K562 treated with DMSO at 1 percent for 12 hours (cell line): Measurements from ENCODE around the gene DDT. TPM values are rescaled to one million over a fixed set of nuclear protein-coding genes. Genes with fewer than 3 reads are reported as not detected.

Source experiments
- total RNA-seq: library from RNA; unstranded; fragments of 300-600 nt; gene quantifications from 2 replicates; pipeline ENCODE4 v1.2.3, GENCODE V29; 2022; ENCODE audit not compliant: insufficient read depth

The DDT gene
- total RNA-seq, result 93.7 and 94.8 TPM in 2 replicates

DNA sequence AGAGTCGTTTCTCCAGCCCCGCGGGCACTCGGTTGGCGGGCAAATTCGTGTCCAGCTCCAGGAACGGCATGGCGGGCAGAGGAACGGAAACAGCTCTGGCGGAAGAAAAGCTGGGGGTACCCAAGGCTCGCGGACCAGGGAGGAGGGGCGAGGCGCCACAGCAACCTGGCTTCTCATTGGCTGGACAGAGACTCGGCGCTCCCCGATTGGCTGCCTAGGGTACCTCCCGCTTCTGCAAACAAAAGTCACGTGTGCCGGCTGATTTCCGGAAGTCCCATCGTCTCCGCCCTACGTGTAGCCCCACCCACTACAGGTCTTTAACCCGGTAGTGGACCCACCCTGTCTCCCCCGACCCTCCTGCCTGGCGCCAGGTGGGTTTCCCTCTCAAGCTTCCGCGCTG lies at the start of gene DDT:
TSS of gene DDT (minus strand) at position 97 of the 400 bp plus-strand sequence. CDS start at position 70, 27 bp downstream.

DNA sequence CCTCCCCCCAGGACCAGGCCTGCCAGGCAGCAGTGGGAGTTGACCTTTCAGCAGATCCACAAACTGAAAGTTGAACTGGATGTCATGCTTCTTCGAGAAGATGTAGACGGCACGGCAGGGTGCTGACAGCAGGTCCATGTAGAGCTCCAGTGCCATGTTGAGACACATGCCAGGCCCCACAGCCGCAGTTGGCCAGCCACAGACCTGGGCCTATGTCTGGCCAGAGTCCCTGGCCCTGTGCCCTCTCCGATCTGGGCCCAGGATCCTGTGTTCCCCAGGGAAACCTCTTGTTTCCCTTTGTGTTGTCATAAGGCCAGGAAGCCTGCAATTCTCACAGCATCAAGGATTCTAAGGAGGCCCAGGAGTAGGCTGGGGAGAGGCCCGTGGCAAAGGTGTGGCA lies 31.0 kb upstream of the DDT start, which contains the start of gene GSTT4:
TSS of gene GSTT4 (minus strand) at position 253 of the 400 bp plus-strand sequence. CDS start at position 156, 97 bp downstream.

DNA sequence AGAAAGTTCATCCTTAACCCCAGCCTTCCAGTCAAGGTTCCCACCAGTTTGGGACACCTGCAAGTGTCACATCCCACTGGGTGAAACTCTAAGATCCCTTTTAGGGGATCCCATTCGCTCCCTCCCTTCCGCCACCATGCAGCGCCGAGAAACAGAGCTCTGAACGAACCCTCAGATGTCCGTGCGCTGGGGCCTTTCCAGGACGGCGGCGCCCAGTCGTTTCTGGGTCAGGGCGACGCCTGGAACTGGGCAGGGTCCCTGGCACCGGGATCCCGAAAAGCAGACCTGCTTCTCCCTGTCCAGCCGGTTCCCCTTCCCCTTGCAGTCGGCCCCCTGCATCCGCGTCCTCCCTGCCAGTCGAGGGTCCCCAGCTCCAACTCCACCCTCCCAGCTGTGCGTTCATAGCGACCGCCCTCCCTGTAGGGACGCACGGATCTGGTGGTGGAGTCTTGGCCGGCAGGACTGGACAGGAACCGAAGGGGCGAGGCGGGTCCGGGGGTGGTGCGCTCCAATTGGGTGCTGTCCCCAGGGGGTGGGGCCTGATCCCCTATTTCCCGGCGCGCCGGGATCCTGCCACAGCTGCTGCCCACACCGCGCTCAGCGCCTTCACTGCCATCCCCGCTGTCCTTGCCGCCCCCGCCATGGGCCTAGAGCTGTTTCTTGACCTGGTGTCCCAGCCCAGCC lies 5.5 kb upstream of the DDT start, which contains the start of gene GSTT2:
TSS of gene GSTT2 (plus strand) at position 578 of the 684 bp plus-strand sequence.

DNA sequence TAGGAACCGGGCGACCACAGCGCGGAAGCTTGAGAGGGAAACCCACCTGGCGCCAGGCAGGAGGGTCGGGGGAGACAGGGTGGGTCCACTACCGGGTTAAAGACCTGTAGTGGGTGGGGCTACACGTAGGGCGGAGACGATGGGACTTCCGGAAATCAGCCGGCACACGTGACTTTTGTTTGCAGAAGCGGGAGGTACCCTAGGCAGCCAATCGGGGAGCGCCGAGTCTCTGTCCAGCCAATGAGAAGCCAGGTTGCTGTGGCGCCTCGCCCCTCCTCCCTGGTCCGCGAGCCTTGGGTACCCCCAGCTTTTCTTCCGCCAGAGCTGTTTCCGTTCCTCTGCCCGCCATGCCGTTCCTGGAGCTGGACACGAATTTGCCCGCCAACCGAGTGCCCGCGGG lies 7.7 kb downstream of the DDT start, which contains the start of gene DDTL:
TSS of gene DDTL (plus strand) at position 321 of the 400 bp plus-strand sequence. CDS start at position 348, 27 bp downstream.

DNA sequence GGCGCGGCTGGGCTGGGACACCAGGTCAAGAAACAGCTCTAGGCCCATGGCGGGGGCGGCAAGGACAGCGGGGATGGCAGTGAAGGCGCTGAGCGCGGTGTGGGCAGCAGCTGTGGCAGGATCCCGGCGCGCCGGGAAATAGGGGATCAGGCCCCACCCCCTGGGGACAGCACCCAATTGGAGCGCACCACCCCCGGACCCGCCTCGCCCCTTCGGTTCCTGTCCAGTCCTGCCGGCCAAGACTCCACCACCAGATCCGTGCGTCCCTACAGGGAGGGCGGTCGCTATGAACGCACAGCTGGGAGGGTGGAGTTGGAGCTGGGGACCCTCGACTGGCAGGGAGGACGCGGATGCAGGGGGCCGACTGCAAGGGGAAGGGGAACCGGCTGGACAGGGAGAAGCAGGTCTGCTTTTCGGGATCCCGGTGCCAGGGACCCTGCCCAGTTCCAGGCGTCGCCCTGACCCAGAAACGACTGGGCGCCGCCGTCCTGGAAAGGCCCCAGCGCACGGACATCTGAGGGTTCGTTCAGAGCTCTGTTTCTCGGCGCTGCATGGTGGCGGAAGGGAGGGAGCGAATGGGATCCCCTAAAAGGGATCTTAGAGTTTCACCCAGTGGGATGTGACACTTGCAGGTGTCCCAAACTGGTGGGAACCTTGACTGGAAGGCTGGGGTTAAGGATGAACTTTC lies 13.0 kb downstream of the DDT start, which contains the start of gene GSTT2B:
TSS of gene GSTT2B (minus strand) at position 112 of the 688 bp plus-strand sequence. CDS start at position 48, 64 bp downstream.

Other genes starting within 250 kb of the DDT start
- gene ZNF70, start 223.3 kb downstream of the DDT start, total RNA-seq, result 0.59 and 1.9 TPM in 2 replicates
- not detected in 2 replicates for gene VPREB3, start 220.0 kb downstream of the DDT start, total RNA-seq
- gene C22orf15, start 211.5 kb downstream of the DDT start, total RNA-seq, result not detected in 2 replicates
- 110 and 118 TPM in 2 replicates for gene CHCHD10, start 206.5 kb downstream of the DDT start, total RNA-seq
- 0.96 and 2.1 TPM in 2 replicates for gene MMP11, start 201.6 kb downstream of the DDT start, total RNA-seq
- 92.3 and 98.6 TPM in 2 replicates for gene SMARCB1, start 187.5 kb downstream of the DDT start, total RNA-seq
- 2.2 and 4.6 TPM in 2 replicates for gene DERL3, start 135.4 kb downstream of the DDT start, total RNA-seq
- gene SLC2A11, start 116.6 kb downstream of the DDT start, total RNA-seq, result 2.6 and 4.8 TPM in 2 replicates
- 256 and 335 TPM in 2 replicates for gene MIF, start 80.1 kb downstream of the DDT start, total RNA-seq
- not detected in 2 replicates for gene GSTT2B, start 13.2 kb downstream of the DDT start, total RNA-seq
- 0.83 TPM in 1 of 2 replicates, not detected in the other for gene DDTL, start 7.6 kb downstream of the DDT start, total RNA-seq
- not detected in 2 replicates for gene GSTT2, start 5.7 kb upstream of the DDT start, total RNA-seq
- gene GSTT4, start 31.0 kb upstream of the DDT start, total RNA-seq, result not detected in 2 replicates
- 24.8 and 47.4 TPM in 2 replicates for gene CABIN1, start 36.9 kb upstream of the DDT start, total RNA-seq
- 0.35 TPM in 1 of 2 replicates, not detected in the other for gene SUSD2, start 207.0 kb upstream of the DDT start, total RNA-seq